Right renal cortex interstitium (tissue), 3 donors: ENCODE measurements around the gene CPED1. TPM values are rescaled to one million over a fixed set of nuclear protein-coding genes. Genes with fewer than 3 reads are reported as not detected.

Source experiments
- DNase-seq, 3 donors: peaks; one replicate each; pipeline ENCODE4 v3.0.0-alpha.2; 2013; ENCODE audit warnings: low read depth in 3 of 3, low spot score in 2 of 3
- polyA plus RNA-seq, 3 donors: library from polyadenylated mRNA; unstranded; fragments of 120-200 nt; gene quantifications; one replicate each; pipeline ENCODE4 v1.2.1, GENCODE V29; 2013; ENCODE audit not compliant: insufficient read length in 3 of 3

CPED1 gene
- polyA plus RNA-seq, 3 donors: 36.9 to 43.0 (median 42.1) TPM

GRCh38 chr7:121012170-121012874 is 23.8 kb downstream of the CPED1 start:
- no peak for DNase-seq

- no peak for DNase-seq
Observed at GRCh38 chr7:121012919-121013318, 24.4 kb downstream of the CPED1 start.

DNA sequence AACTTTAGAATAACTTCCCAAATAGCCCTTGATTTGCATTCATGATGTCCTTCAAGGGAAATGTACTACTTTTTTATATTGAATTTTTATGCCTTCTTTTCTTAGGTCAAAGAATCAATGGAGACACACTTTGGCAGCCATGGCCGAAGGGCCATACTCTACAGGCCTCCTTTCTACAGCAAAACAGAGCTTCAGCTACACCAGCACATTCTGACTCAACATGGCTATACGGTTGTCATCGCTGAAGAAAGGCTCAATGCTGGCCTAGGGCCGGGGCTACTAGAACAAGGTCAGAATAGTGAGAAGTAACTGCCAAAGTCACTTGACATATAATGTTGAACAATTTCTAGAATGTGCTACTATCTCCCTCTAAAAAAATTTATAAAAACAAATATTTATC is 27.0 kb downstream of the CPED1 start:
- DNase-seq: no peak

DNA sequence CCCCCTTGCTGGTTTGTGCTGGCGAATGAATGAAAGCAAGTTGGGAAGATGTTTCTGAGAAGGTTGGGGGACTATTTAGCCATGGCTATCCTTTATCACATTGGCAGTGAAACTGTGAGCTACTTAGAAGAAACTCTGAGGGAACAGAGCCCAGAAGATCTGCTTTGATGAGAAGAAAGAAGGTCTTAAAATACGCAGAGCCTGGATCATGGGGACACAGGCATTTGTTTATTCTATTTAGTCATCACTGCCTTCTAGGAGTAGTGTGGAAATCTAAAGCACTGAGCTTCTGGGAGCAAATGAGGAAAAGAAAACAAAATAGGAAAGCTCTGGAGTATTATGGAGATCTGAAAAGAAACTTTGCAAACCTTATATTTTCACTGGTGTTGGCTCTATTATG is 28.5 kb downstream of the CPED1 start:
- DNase-seq: no peak

- DNase-seq: no peak
Observed at GRCh38 chr7:121017586-121017985, 29.1 kb downstream of the CPED1 start.

DNA sequence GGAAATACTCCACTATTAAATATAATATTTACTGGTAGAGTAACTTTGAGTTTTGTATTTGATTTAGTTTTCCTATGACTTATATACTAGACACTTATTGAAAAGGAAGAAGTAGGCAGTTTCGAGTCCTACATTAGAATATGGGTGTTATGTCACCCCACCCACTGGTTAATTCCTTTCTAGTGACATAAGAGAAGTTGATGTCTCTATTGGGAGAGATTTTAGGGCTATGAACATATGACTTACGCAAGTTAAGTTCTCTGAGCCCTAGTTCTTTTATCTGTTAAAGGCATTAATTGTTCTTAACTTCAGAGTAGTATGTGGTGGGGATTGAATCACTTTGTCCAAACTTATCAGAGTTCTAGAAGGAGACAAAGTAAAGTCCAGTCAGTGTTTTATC is 30.5 kb downstream of the CPED1 start:
- DNase-seq: no peak

- DNase-seq: no peak
Observed at GRCh38 chr7:121020249-121020988, 31.9 kb downstream of the CPED1 start.

GRCh38 chr7:121020989-121021969 is 32.8 kb downstream of the CPED1 start:
- DNase-seq: no peak

DNA sequence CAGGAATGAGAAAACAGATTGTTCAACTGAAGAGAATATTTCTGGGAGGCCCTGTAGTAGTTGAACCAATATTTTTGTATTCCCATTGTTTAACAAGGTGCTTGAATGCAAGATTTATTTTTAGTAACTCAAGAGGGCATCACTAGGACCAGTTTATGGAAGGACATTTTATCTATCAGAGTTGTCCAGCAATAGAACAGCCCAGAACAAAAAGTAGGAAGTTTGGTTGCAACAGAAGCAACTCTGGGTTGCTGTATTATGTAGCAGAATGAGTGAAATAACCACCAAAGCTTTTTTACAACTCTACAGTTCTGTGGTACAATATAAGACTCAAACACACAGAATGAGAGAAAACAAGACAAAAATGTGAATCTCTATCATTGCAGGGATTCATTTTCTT is 34.7 kb downstream of the CPED1 start:
- no peak for DNase-seq

- no peak for DNase-seq
Observed at GRCh38 chr7:121023683-121024511, 35.4 kb downstream of the CPED1 start.

GRCh38 chr7:121024611-121025010 is 36.1 kb downstream of the CPED1 start:
- no peak for DNase-seq

DNA sequence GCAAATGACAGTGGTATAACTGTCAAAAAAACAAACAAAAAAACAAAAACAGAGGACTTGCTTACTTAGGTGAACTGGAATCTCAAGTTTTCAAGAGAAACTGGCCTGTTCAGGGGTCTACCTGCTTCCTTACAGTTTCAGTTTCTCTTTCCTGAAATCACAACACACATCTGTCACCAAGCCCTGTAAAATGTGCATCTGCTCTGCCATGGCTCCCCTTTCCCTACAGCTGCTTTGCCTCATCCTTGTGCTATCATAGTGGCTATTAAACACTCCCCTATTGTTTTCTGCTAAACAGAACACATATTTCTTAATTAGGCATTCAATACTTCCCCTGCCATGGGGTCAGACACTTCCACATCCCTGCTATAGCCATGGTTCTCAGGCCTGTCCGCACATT is 37.6 kb downstream of the CPED1 start:
- DNase-seq: no peak

DNA sequence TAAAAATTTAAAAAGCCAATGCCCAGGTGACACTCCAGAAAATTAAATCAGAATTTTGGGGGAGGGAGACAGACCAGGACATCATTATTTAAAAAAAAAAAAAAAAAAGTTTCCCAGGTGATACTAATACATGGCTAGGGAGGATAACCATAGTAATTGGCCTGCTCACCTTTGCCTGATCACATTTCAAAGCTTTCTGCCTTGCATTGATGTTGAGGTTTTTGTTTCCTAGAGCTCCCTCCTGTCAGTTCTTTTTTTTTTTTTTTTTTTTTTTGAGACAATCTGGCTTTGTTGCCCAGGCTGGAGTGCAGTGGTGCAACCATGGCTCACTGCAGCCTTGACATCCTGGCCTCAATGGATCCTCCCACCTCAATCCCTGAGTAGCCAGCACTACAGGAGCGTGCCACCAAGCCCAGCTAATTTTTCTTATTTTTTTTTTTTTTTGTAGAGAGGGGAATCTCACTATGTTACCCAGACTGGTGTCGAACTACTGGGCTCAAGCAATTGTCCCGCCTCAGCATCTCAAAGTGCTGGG is 38.1 kb downstream of the CPED1 start:
- no peak for DNase-seq

DNA sequence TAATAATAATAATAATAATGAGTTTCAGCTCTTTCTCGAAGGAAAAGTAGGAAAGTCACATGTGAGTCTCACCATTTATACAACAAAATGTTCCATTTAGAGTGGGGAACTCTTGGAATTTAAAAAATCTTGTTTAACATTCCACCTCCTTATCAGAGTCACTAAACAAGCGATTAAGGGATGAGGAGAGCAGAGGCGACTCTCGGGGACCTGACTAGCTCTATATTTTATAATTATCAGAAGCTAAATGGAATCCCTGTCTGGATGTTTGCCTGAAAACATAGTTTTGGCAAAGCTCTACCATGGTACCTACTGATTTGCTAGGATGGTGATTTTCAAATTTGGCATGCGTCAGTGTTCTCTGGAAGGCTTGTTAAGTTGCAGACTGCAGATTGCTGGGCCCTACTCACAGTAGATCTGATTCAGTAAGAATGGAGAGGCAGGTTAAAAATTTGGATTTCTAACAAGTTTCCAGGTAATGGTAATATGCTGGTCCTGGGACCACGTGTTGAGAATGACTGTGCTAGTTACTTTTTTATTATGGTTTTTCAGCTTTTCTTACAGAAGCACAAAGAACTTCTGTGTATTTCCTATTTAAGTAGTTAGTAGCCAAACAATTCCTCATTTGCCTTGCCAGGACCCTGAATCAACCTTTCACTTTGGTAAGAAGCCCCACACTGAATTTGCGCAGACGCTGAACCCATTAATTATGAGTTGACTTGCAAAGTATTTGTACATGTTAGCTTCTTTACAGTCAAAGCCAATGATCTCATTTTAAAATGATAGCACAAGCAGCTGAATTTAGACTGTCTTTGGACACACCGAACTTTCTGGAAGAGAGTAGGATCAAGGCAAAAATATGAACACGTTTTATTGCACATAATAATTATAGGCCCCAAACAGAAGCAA is 39.5 kb downstream of the CPED1 start:
- DNase-seq: no peak

- DNase-seq: no peak
Observed at GRCh38 chr7:121029302-121029701, 40.8 kb downstream of the CPED1 start.

- DNase-seq: no peak
Observed at GRCh38 chr7:121030308-121030707, 41.8 kb downstream of the CPED1 start.

GRCh38 chr7:121032645-121033460 is 44.3 kb downstream of the CPED1 start:
- no peak for DNase-seq

DNA sequence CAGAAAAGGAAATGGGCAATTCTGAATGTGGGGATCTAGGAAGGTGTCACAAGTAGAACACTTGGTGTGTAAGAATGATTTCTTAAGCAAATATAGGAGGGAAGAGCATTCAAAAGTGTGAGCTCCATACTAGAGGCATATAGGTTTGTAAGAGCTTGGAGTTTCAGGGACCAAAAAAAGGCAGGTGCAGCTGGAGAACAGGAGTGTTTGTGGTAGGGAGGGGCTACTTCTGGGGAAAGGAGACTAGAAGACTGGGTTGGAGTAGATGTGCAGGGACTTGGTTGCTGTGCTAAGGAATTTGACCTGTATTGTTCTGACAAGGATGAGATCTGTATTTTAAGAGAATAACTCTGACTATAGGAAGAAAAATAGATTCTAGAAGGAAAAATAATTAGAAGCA is 46.4 kb downstream of the CPED1 start:
- DNase-seq: no peak
